Calu3 (cell line): ENCODE data around the gene PPP1R15B. TPM values are rescaled to one million over a fixed set of nuclear protein-coding genes. Genes with fewer than 3 reads are reported as not detected.

ENCODE experiments used
- BruUV-seq: library from RNA; stranded (reverse); fragments of 400-500 nt; replicated peaks from 2 replicates; lab custom pipeline; 2021; lab: Mats Ljungman, UMichigan
- CTCF ChIA-PET: fragments of 300-600 bp; sonication (Branson Sonifier 250); formaldehyde crosslinking; loops from one replicate; lab custom pipeline; 2022; ENCODE audit warnings: antibody characterized with exemption; lab: Charles Lee
- DNase-seq: peaks from one replicate; pipeline ENCODE4 v3.0.0; 2022
- H3K27ac Mint-ChIP-seq: one replicate; pipeline ENCODE4 v1.8.0; 2022; ENCODE audit warnings: mixed read lengths; ENCODE audit not compliant: unreplicated experiment
- H3K27me3 Mint-ChIP-seq: one replicate; pipeline ENCODE4 v1.8.0; 2022; ENCODE audit warnings: mixed read lengths; ENCODE audit not compliant: unreplicated experiment
- H3K36me3 Mint-ChIP-seq: one replicate; pipeline ENCODE4 v1.8.0; 2022; ENCODE audit warnings: mild to moderate bottlenecking, moderate library complexity, mixed read lengths; ENCODE audit not compliant: insufficient read depth, unreplicated experiment
- H3K4me1 Mint-ChIP-seq: one replicate; pipeline ENCODE4 v1.8.0; 2022; ENCODE audit warnings: mild to moderate bottlenecking, low read depth, mixed read lengths; ENCODE audit not compliant: unreplicated experiment
- H3K4me3 Mint-ChIP-seq: one replicate; pipeline ENCODE4 v1.8.0; 2022; ENCODE audit warnings: mild to moderate bottlenecking, low read depth, moderate library complexity, mixed read lengths; ENCODE audit not compliant: unreplicated experiment
- H3K9me3 Mint-ChIP-seq: one replicate; pipeline ENCODE4 v1.8.0; 2022; ENCODE audit warnings: low read depth, mixed read lengths; ENCODE audit not compliant: unreplicated experiment
- intact Hi-C: fragments of 100-400 bp; cut with micrococcal nuclease; formaldehyde crosslinking; loops from one replicate; pipeline ENCODE4 v1.10.0; 2022; ENCODE audit not compliant: unreplicated experiment
- total RNA-seq: library from RNA; stranded (reverse); gene quantifications from 2 replicates; pipeline ENCODE4 v1.2.3, GENCODE V29; 2022
- TF ChIP-seq, protein P1 (sequence below): fragments of 200-600 bp; IDR thresholded peaks from one replicate; pipeline ENCODE4 v1.8.0; 2022; ENCODE audit warnings: antibody characterized with exemption; ENCODE audit not compliant: unreplicated experiment

Gene PPP1R15B
- total RNA-seq, 1 experiment from 2014 or later: 68.8 TPM

- H3K27ac Mint-ChIP-seq: peak overlapping the region; percentile 97
- H3K4me1 Mint-ChIP-seq: peaks cover 8% of the 10 kb centered on the region
- BruUV-seq: no TSS peak
- H3K27me3 Mint-ChIP-seq: no peaks in the 10 kb centered on the region
- no peak for DNase-seq
- CTCF ChIA-PET: interaction anchor here (1.2 to 4.7 kb wide), 4 partner anchors 9 to 98 kb away, joined by 3 to 30 read pairs (median 5); no protein-coding TSS in a partner anchor
- TF ChIP-seq, protein P1, sequence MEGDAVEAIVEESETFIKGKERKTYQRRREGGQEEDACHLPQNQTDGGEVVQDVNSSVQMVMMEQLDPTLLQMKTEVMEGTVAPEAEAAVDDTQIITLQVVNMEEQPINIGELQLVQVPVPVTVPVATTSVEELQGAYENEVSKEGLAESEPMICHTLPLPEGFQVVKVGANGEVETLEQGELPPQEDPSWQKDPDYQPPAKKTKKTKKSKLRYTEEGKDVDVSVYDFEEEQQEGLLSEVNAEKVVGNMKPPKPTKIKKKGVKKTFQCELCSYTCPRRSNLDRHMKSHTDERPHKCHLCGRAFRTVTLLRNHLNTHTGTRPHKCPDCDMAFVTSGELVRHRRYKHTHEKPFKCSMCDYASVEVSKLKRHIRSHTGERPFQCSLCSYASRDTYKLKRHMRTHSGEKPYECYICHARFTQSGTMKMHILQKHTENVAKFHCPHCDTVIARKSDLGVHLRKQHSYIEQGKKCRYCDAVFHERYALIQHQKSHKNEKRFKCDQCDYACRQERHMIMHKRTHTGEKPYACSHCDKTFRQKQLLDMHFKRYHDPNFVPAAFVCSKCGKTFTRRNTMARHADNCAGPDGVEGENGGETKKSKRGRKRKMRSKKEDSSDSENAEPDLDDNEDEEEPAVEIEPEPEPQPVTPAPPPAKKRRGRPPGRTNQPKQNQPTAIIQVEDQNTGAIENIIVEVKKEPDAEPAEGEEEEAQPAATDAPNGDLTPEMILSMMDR: no peak
- no peaks in the 10 kb centered on the region for H3K9me3 Mint-ChIP-seq
- H3K36me3 Mint-ChIP-seq: peaks cover 97% of the 10 kb centered on the region
- intact Hi-C loops: no loop called here
- peak overlapping the region; percentile 96 for H3K4me3 Mint-ChIP-seq
Observed at GRCh38 chr1:204408602-204409001, 3.0 kb downstream of the PPP1R15B start.

DNA sequence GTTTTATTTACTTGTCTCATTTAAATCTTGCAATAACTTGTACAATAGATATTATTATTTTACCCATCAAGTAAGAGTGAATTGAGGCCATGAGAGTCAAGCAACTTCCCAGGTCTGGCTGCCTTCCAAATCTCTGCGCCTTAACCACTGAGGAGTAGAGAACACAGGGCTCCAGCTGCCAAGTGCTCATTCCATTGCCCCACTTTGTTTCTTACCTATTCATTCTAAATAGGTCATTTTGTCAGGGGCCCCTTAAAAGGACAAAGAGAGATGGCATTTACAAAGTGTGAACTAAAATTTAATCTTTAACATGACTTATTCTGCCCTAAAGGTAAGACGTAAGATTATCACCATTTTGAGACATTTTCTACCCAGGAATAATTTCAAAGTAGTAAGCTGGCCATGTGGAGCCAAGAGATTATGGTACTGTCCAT lies 3.5 kb downstream of the PPP1R15B start:
- intact Hi-C loops: no loop called here
- H3K27ac Mint-ChIP-seq: peak overlapping the region; percentile 97
- peaks cover 7% of the 10 kb centered on the region for H3K4me1 Mint-ChIP-seq
- no peaks in the 10 kb centered on the region for H3K27me3 Mint-ChIP-seq
- CTCF ChIA-PET: interaction anchor here (1.2 to 4.7 kb wide), 4 partner anchors 9 to 98 kb away, joined by 3 to 30 read pairs (median 5); no protein-coding TSS in a partner anchor
- H3K36me3 Mint-ChIP-seq: peaks cover 94% of the 10 kb centered on the region
- no TSS peak for BruUV-seq
- no peaks in the 10 kb centered on the region for H3K9me3 Mint-ChIP-seq
- H3K4me3 Mint-ChIP-seq: peak overlapping the region; percentile 96
- TF ChIP-seq, protein P1: no peak
- DNase-seq: peak; percentile 57

DNA sequence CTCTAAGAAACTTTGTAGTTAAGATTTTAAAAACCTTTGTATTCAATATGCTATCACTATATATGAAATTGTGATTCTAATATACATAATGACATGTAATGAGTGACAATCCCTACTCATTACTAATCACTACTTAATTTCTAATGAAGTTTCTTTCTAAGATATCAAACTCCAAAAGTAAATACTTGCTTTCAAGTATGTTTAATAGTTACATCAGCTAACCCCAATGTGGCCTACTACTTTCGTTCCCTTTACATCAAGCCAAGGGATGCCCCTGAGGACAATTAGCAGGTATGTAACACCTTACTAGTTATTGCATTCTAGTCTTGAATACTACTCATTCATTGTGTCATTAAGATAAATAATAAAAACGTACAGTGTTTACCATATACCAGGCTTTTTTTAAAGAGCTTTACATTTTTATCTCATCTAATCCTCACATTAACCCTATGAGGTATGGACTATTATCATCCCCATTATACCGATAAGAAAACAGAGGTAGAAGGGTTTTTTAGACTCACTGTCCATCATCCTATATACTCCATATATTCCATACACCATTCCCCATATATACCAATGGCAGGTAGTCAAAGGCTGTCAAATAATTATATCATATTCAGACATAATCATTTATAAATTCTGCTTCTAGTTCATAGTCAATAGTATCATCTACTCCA lies 4.2 kb downstream of the PPP1R15B start:
- peaks cover under 1% of the 10 kb centered on the region for H3K4me1 Mint-ChIP-seq
- BruUV-seq: no TSS peak
- no peaks in the 10 kb centered on the region for H3K9me3 Mint-ChIP-seq
- H3K36me3 Mint-ChIP-seq: peaks cover 92% of the 10 kb centered on the region
- DNase-seq: no peak
- peak overlapping the region; percentile 96 for H3K4me3 Mint-ChIP-seq
- CTCF ChIA-PET: interaction anchor here (1.2 to 4.7 kb wide), 4 partner anchors 9 to 99 kb away, joined by 3 to 30 read pairs (median 5); no protein-coding TSS in a partner anchor
- no peaks in the 10 kb centered on the region for H3K27me3 Mint-ChIP-seq
- H3K27ac Mint-ChIP-seq: peak overlapping the region; percentile 97
- TF ChIP-seq, protein P1: no peak
- intact Hi-C loops: no loop called here

DNA sequence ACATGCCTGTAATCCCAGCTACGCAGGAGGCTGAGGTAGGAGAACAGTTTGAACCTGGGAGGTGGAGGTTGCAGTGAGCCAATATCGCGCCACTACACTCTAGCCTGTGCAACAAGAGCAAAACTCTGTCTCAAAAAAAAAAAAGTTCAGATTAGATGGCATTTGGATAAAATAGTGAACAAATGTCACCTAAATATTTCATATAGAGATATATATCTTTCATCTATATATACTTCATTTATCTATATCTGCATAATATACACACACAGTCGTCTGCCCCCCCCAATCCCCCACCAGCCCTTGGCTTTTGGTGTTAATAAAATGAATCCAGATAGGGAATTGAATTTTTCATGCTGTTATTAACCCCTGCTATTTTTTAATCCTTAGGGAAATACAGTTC lies 5.0 kb downstream of the PPP1R15B start:
- TF ChIP-seq, protein P1: no peak
- Mint-ChIP-seq H3K4me3 (peak overlapping the region; percentile 96), H3K4me1 (no peaks in the 10 kb centered on the region), H3K27me3 (no peaks in the 10 kb centered on the region), H3K36me3 (peaks cover 92% of the 10 kb centered on the region), H3K9me3 (no peaks in the 10 kb centered on the region), H3K27ac (peak overlapping the region; percentile 71)
- BruUV-seq: no TSS peak
- intact Hi-C loops: no loop called here
- CTCF ChIA-PET: interaction anchor here (4.7 kb wide), 1 partner anchor 8 kb away, joined by 30 read pairs; no protein-coding TSS in a partner anchor
- DNase-seq: no peak
